ENCODE measurements around the gene RAD17.
"Not testable (repeated sequence)": the region's sequence is repeated elsewhere in the genome, so short reads cannot be mapped to it uniquely, and the experiment has no call there.

RAD17 gene

DNA sequence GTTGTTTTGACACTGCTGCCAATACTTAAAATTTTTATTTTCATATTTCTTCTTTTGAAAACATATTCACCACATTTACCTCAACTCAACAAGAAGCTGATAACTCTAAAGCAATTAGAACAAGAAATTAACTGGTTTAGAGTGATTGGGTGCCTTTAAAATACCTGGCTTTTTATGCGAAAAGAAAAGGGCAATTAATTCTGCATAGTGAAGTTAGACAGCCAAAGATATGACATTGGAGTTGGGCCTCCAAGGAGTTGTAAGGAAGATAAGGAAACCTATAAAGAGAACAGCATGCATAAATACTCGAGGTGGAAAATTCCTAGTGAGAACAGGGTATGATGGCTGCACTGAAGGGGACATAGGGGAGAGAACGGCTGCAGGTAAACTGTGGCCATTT, 9.9 kb upstream of the RAD17 start:
- H3K4me3 ChIP-seq (ENCODE audit: low read length) = no peak overlapping the region
- peaks cover 2% of the 10 kb centered on the region for H3K36me3 ChIP-seq (ENCODE audit: control insufficient read depth, insufficient read depth, low read length)
- no peak overlapping the region for H3K27ac ChIP-seq (ENCODE audit: low read depth, low read length)
- no peaks in the 10 kb centered on the region for H3K4me1 ChIP-seq (ENCODE audit: control insufficient read depth, insufficient read depth, low read length)
- H3K9ac ChIP-seq (ENCODE audit: low read length) = no peak overlapping the region
- no peaks in the 10 kb centered on the region for H3K27me3 ChIP-seq (ENCODE audit: control insufficient read depth, insufficient read depth, low read length)

DNA sequence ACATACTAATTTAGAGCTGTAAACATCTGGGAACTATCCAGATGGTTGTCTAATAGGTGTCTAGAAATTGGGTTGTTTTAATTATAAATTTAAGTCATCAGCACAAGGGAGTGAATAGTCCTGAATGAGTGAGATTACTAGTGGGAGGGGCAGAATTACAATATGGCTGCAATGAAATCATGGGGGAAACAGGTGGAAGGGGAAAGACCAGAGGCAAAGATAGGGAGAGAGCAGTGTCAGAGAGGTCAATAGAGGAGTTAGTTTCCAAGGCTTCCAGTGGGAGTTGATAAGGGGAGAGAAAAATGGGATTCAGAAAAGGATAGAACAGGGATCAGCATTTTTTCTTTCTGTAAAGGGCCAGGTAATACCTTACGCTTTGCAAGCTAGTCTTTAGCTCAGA, 9.2 kb upstream of the RAD17 start:
- Histone ChIP-seq H3K27me3 (ENCODE audit: control insufficient read depth, insufficient read depth, low read length) (no peaks in the 10 kb centered on the region), H3K4me1 (ENCODE audit: control insufficient read depth, insufficient read depth, low read length) (no peaks in the 10 kb centered on the region), H3K4me3 (ENCODE audit: low read length) (no peak overlapping the region), H3K27ac (ENCODE audit: low read depth, low read length) (no peak overlapping the region), H3K36me3 (ENCODE audit: control insufficient read depth, insufficient read depth, low read length) (peaks cover 7% of the 10 kb centered on the region), H3K9ac (ENCODE audit: low read length) (no peak overlapping the region)

DNA sequence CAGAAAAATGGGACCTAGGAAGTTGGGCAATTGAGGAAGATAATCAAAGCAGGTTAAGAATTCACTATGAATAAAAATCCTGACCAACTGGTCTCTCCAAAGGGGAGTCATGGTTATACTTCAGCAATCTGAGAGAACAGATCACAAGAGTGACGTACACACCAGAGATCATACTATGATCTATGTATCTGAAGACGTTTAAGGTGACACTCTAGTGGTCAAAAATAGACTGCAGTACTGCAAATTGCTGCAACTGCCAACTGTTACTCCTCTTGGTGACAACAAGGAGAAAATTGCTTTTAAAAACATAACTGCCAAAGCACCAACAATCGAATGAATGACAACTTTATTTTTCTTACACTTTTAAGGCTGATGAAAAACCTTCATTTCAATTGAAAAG, 5.2 kb upstream of the RAD17 start:
- Histone ChIP-seq H3K27me3 (ENCODE audit: control insufficient read depth, insufficient read depth, low read length) (no peaks in the 10 kb centered on the region), H3K27ac (ENCODE audit: low read depth, low read length) (no peak overlapping the region), H3K9ac (ENCODE audit: low read length) (no peak overlapping the region), H3K36me3 (ENCODE audit: control insufficient read depth, insufficient read depth, low read length) (peaks cover 14% of the 10 kb centered on the region), H3K4me3 (ENCODE audit: low read length) (no peak overlapping the region), H3K4me1 (ENCODE audit: control insufficient read depth, insufficient read depth, low read length) (peaks cover 10% of the 10 kb centered on the region)

DNA sequence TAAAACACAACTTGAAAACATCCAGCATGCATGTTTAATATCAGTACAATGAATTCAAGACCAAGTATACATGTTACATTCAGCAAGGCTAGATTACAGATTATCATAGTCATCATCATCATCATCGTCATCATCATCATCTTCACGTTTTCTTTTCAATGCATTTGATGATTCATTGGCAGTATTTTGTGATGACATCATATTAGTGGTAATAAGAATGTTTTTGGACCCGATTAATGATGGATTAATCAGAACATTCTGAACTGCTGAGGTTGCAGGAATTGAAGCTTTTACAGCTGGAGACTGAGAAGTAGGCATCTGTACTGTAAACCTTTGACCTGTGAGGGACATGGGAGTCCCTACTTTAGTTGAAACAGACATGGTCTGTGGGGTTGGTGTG, 4.8 kb upstream of the RAD17 start:
- Histone ChIP-seq H3K4me1 (ENCODE audit: control insufficient read depth, insufficient read depth, low read length) (peaks cover 10% of the 10 kb centered on the region), H3K27me3 (ENCODE audit: control insufficient read depth, insufficient read depth, low read length) (no peaks in the 10 kb centered on the region), H3K36me3 (ENCODE audit: control insufficient read depth, insufficient read depth, low read length) (peaks cover 14% of the 10 kb centered on the region), H3K4me3 (ENCODE audit: low read length) (no peak overlapping the region), H3K27ac (ENCODE audit: low read depth, low read length) (no peak overlapping the region), H3K9ac (ENCODE audit: low read length) (no peak overlapping the region)

DNA sequence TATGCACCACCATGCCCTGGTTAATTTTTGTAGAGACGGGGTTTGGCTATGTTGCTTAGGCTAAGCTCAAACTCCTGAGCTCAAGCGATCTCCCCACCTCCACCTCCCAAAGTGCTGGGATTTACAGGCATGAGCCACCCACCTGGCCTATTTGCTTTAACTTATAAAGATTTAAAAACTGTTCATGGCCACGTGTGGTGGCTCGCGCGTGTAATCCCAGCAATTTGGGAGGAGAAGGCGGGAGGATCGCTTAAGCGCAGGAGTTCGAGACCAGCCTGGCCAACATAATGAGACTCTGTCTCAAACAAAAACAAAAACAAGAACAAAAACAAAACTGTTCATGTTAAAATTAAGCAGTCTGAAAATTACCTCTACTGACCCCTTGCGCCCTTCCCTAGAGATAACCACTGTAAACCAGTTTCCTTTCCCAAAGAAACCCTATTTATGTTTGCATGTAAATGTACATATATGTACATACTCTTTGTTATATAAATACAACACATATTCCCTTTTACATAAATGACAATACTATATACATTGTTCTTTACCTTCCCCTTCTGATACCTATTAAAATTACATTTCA, 1.8 kb upstream of the RAD17 start:
- Histone ChIP-seq H3K27me3 (ENCODE audit: control insufficient read depth, insufficient read depth, low read length) (no peaks in the 10 kb centered on the region), H3K27ac (ENCODE audit: low read depth, low read length) (no peak overlapping the region), H3K36me3 (ENCODE audit: control insufficient read depth, insufficient read depth, low read length) (peaks cover 12% of the 10 kb centered on the region), H3K4me1 (ENCODE audit: control insufficient read depth, insufficient read depth, low read length) (peaks cover 12% of the 10 kb centered on the region), H3K4me3 (ENCODE audit: low read length) (no peak overlapping the region), H3K9ac (ENCODE audit: low read length) (no peak overlapping the region)

DNA sequence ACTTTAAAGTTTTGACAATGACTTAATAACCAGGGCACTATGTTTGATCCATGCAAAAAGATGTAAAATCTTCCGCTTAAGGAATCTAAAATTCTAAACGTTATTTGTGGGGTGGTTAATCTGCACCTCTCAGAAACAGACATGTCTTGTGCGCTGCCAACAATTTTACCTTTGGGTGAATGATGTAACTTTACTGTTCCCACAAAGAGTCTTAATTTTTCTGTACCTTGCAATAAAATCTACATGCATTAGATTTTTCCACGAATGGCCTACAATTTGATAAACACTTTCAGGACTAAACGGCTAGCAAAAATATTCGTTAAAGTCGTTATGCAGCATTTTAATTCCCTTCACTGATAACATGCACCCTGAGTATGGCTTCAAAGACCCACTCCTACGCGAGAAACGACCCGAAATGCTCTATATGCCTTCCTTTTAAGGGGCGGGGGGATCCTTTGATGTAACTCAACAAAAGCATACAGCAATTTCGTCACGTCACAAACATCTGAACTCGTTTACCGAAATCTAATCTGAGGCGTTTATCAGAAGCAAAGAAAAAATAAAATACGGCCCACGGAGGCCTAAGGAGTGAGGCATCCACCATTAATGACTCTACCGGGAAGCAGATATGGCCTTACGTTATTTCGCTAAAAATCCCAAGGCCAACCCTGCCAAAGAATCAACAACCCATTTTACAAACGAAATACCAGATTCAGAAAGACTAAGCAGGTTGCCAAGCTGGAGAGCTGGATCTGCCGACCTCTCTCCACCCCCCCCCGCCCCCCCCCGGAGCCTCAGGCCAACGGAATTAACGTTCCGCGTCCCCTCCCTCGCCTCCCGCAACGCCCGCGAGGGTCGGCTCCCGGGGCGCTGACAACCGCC, 919 bp upstream of the RAD17 start:
- Histone ChIP-seq H3K9ac (ENCODE audit: low read length) (peak overlapping the region; percentile 86), H3K4me1 (ENCODE audit: control insufficient read depth, insufficient read depth, low read length) (peaks cover 12% of the 10 kb centered on the region), H3K27me3 (ENCODE audit: control insufficient read depth, insufficient read depth, low read length) (no peaks in the 10 kb centered on the region), H3K27ac (ENCODE audit: low read depth, low read length) (peak overlapping the region; percentile 97), H3K4me3 (ENCODE audit: low read length) (peak overlapping the region; percentile 89), H3K36me3 (ENCODE audit: control insufficient read depth, insufficient read depth, low read length) (peaks cover 12% of the 10 kb centered on the region)

DNA sequence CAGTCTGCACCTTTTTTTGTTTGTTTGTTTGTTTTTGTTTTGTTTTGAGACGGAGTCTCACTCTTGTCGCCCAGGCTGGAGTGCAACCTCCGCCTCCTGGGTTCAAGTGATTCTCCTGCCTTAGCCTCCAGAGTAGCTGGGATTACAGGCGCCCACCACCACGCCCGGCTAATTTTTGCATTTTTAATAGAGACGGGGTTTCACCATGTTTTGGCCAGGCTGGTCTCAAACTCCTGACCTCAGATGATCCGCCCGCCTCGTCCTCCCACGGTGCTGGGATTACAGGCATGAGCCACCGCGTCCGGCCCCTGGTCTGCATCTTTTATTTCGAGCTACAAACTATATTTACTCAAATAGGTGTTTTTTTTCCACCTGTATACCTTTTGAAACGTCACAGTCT, 717 bp downstream of the RAD17 start:
- Histone ChIP-seq H3K36me3 (ENCODE audit: control insufficient read depth, insufficient read depth, low read length) (peaks cover 12% of the 10 kb centered on the region), H3K4me1 (ENCODE audit: control insufficient read depth, insufficient read depth, low read length) (peaks cover 12% of the 10 kb centered on the region), H3K4me3 (ENCODE audit: low read length) (peak overlapping the region; percentile 89)
- not testable (repeated sequence) for H3K27ac ChIP-seq (ENCODE audit: low read depth, low read length); H3K9ac ChIP-seq (ENCODE audit: low read length); H3K27me3 ChIP-seq (ENCODE audit: control insufficient read depth, insufficient read depth, low read length)

DNA sequence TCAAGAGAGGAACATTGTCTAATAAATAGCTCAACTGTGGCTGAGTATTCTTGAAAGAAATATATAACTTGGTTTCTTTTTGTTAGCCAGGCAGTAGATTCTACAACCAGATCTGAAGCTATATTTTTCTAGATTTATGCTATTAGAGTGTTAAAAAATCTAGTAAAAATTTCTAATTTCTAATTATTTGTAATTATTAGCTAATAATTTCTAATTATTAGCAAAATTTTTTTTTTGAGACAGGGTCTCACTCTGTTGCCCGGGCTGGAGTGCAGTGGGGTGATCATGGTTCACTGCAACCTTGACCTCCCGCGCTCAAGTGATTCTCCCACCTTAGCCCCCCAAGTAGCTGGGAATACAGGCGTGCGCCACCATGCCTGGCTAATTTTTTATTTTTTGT, 2.8 kb downstream of the RAD17 start:
- Histone ChIP-seq H3K27ac (ENCODE audit: low read depth, low read length) (no peak overlapping the region), H3K9ac (ENCODE audit: low read length) (no peak overlapping the region)

DNA sequence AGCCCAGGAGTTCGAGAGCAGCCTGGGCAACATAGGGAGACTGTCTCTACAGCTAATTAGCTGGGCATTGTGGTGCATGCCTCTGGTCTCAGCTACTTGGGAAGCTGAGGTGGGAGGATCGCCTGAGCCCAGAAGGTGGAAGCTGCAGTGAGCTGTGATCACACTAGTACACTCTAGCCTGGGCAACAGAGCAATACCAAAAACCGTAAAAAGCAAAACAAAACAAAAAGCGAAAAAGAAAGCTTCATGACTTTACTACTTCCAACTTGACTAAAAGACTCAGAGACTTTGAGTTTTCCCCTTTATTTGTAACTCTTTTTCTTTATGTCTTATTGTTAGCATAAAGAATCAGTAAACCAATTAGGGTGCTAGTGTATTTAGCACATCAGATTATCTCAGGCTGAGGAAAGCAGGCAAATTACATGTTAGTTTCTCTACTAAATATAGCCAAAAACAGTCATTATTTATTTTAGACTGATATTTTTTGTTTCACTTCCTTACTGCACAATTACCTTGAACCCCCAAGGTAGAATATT, 5.4 kb downstream of the RAD17 start:
- Histone ChIP-seq H3K36me3 (ENCODE audit: control insufficient read depth, insufficient read depth, low read length) (peaks cover 10% of the 10 kb centered on the region), H3K4me1 (ENCODE audit: control insufficient read depth, insufficient read depth, low read length) (peaks cover 2% of the 10 kb centered on the region), H3K9ac (ENCODE audit: low read length) (no peak overlapping the region), H3K27me3 (ENCODE audit: control insufficient read depth, insufficient read depth, low read length) (no peaks in the 10 kb centered on the region), H3K27ac (ENCODE audit: low read depth, low read length) (no peak overlapping the region), H3K4me3 (ENCODE audit: low read length) (no peak overlapping the region)

More for the DNA sequence above, 2.8 kb downstream of the RAD17 start:
- Histone ChIP-seq H3K4me3 (ENCODE audit: low read length) (no peak overlapping the region), H3K27me3 (ENCODE audit: control insufficient read depth, insufficient read depth, low read length) (no peaks in the 10 kb centered on the region), H3K4me1 (ENCODE audit: control insufficient read depth, insufficient read depth, low read length) (peaks cover 12% of the 10 kb centered on the region), H3K36me3 (ENCODE audit: control insufficient read depth, insufficient read depth, low read length) (peaks cover 10% of the 10 kb centered on the region)

DNA sequence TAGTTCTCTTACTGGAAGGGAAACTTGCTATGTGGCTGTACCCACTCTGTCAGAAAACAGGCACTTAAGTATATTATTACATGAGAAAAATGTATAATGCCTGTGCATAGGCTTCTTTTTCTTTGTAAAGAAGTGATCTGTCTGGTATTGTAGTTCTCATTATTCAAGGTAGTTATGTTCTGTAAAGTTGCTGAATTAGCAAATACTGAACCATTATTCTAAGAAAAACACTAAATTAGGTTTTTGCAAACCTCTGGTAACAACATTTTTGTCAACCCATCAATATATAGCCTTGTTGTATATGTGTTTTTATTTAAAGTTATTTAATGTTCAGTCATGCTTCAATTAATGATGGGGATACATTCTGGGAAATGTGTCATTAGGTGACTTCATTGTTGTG, 8.8 kb downstream of the RAD17 start:
- H3K9ac ChIP-seq (ENCODE audit: low read length) = no peak overlapping the region
- peaks cover 14% of the 10 kb centered on the region for H3K36me3 ChIP-seq (ENCODE audit: control insufficient read depth, insufficient read depth, low read length)
- no peak overlapping the region for H3K4me3 ChIP-seq (ENCODE audit: low read length)
- H3K27ac ChIP-seq (ENCODE audit: low read depth, low read length) = no peak overlapping the region
- no peaks in the 10 kb centered on the region for H3K4me1 ChIP-seq (ENCODE audit: control insufficient read depth, insufficient read depth, low read length)
- no peaks in the 10 kb centered on the region for H3K27me3 ChIP-seq (ENCODE audit: control insufficient read depth, insufficient read depth, low read length)

DNA sequence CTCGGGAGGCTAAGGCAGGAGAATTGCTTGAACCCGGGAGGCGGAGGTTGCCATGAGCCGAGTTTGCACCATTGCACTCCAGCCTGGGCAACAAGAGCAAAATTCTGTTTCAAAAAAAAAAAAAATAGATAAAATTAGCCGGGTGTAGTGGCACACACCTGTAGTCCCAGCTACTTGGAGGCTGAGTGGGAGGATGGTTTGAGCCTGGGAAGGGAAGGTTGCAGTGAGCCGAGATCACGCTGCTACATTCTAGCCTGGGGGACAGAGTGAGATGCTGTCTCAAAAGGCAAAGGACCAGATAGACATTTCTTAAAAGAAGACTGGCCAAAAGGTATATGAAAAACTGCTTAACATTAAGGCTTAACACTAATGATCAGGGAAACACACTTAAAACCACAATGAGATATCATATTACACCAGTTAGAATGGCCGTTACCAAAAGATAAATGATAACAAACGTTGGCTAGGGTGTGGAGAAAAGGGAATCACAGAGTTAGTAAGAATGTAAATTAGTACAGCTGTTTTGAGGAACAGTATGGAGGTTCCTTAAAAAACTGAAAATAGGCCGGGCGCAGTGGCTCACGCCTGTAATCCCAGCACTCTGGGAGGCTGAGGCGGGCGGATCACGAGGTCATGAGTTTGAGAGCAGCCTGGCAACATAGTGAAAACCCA, 35.2 kb downstream of the RAD17 start:
- no peaks in the 10 kb centered on the region for H3K4me1 ChIP-seq (ENCODE audit: control insufficient read depth, insufficient read depth, low read length)
- no peaks in the 10 kb centered on the region for H3K27me3 ChIP-seq (ENCODE audit: control insufficient read depth, insufficient read depth, low read length)
- no peak overlapping the region for H3K9ac ChIP-seq (ENCODE audit: low read length)
- H3K4me3 ChIP-seq (ENCODE audit: low read length) = no peak overlapping the region
- no peak overlapping the region for H3K27ac ChIP-seq (ENCODE audit: low read depth, low read length)
- no peaks in the 10 kb centered on the region for H3K36me3 ChIP-seq (ENCODE audit: control insufficient read depth, insufficient read depth, low read length)

DNA sequence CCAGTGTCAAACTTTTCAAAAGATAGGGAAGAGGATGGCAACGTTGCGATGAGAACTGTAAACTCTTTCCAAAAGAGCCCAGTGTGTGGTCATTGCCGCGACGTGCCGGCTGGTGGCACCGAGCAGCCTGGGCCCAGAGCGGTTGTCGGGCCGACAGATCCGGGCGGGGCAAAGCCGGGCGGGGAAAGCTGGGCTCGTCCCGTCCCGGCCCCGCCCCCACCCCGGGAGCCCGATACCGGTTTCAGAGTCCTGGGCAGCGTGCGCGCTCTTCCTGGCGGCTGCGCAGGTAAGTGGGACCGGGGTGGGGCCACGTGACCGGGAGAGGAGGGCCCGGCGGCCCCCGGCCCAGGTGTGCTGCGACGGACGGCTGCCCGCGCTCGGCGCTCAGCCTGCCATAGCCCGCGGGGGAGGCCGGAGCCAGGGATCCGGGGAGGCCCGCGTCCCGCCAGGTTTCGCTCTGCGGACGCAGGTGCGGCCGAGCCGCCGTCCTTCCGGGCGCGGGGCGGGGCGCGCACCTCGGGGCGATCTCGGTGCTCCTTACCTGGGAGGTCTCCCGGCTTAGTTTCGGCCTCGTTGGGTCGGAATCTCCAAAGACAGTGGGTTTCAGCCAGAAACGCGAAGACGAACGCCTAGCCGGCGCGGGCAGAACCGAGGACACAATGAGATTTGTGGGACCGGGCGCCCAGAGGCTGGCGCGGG, 45.4 kb downstream of the RAD17 start, which contains the start of gene MARVELD2:
Gene MARVELD2 (plus strand): TSS at position 232 of the 699 bp plus-strand sequence. CDS start 4,270 bp downstream, outside the sequence.
- Histone ChIP-seq H3K4me1 (ENCODE audit: control insufficient read depth, insufficient read depth, low read length) (no peaks in the 10 kb centered on the region), H3K36me3 (ENCODE audit: control insufficient read depth, insufficient read depth, low read length) (peaks cover 9% of the 10 kb centered on the region), H3K27me3 (ENCODE audit: control insufficient read depth, insufficient read depth, low read length) (no peaks in the 10 kb centered on the region), H3K27ac (ENCODE audit: low read depth, low read length) (no peak within 1 kb of the TSS), H3K4me3 (ENCODE audit: low read length) (peak within 1 kb of the TSS; percentile 77), H3K9ac (ENCODE audit: low read length) (peak within 1 kb of the TSS; percentile 49)

Measured in rectal smooth muscle tissue (tissue), 1 donor.